GM21723 (cell line): ENCODE results near the gene AK8.

ENCODE experiments used
- ATAC-seq: cut with Tn5 transposase; IDR thresholded peaks from one replicate; pipeline ENCODE4 v1.9.1; 2021; ENCODE audit warnings: mild to moderate bottlenecking, moderate library complexity; ENCODE audit not compliant: unreplicated experiment

AK8 gene

GRCh38 chr9:132861666-132862065, 16.4 kb downstream of the AK8 start:
- ATAC-seq: no peak

DNA sequence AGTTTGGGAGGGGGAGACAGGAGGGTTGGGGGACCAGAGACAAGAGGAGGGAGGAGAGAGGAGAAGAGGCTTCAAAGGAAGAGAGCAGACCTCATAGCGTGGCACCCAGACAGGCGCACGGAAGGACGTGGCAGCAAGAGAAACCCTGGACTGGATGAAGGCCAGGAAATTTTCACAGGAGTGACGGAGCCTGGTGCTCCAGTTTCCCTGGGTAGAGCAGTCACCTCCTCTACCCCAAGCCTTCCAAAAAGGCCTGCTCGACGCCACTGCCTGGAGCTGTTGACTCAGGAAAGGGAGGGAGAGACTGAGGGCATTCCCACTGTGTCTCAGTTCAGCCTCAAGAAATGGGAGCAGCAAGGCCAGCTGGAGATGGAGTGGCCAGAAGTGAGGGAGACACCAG, 19.3 kb downstream of the AK8 start:
- no peak for ATAC-seq

GRCh38 chr9:132857616-132858342, 20.3 kb downstream of the AK8 start:
- ATAC-seq: no peak

DNA sequence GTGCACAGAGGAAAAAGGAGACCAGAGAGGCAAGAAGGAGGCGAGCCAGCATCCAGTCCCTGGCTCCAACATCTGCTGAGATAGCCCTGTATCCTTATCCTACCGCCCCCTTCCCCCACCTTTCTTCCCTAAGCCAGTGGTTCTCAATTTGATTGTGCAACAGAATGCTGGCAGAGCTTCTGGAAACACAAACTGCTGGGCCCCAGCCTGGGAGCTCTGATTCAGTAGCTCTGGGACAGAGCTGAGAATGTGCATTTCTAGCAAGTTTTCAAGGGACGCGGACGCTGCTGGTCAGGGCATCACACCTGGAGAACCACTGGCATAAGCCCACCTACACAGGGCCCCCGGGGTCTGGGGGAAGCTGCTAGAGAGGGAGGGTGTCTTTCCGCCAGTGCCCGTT, 21.1 kb downstream of the AK8 start:
- no peak for ATAC-seq

- no peak for ATAC-seq
Observed at GRCh38 chr9:132855904-132856303, 22.2 kb downstream of the AK8 start.

- ATAC-seq: no peak
Observed at GRCh38 chr9:132854832-132855231, 23.3 kb downstream of the AK8 start.

DNA sequence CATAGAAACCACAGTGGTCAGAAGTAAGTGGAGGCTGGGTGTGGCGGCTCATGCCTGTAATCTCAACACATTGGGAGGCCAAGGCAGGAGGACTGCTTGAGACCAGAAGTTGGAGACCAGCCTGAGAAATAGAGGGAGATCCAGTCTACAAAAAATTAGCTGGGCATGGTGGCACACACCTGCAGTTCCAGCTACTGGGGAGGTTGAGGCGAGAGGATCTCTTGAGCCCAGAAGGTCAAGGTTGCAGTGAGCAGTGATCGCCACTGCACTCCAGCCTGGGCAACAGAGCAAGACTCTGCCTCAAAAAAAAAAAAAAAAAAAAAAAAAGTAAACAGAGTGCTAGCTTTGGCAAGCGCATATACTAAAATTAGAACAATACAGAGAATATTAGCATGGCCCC, 24.6 kb downstream of the AK8 start:
- no peak for ATAC-seq

- ATAC-seq: no peak
Observed at GRCh38 chr9:132849185-132849706, 28.8 kb downstream of the AK8 start.

- no peak for ATAC-seq
Observed at GRCh38 chr9:132846918-132847515, 31.1 kb downstream of the AK8 start.

DNA sequence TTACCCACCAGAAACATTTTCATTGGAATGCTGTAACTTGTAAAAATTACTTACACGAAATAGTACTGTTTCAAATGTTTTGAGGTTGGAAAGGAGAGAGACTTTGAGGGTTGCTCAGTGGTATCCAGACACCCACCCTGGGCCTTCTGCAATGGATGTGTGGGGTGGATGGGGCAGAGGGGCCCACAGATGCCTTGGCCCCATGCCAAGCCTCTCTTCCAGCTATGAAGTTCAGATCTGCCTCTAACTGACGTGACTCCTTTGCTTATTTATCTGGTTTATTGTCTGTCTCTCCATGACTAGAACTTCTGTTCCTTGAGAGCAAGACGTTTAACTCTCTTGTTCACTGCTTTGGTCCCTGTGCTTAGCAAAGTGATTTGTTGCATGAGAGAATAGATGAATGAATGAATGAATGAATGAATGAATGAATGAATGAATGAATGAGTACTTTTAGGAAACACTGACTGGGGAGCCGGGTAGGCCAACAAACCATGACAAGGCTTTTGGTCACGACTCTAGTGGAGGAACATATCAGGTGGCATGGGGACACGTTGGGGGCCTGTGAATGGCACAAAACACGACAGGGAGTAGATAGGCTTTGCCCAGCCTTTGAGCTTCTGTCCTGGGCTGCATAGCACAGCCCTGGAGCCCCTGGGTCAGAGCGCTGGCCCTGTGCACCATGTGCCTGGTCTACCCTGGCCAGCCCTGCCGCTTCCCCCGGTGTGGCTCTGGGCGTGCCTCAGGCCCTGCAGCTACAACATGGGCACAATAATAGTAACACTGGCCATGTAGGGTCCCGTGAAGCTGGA, 31.8 kb downstream of the AK8 start:
- ATAC-seq: no peak

DNA sequence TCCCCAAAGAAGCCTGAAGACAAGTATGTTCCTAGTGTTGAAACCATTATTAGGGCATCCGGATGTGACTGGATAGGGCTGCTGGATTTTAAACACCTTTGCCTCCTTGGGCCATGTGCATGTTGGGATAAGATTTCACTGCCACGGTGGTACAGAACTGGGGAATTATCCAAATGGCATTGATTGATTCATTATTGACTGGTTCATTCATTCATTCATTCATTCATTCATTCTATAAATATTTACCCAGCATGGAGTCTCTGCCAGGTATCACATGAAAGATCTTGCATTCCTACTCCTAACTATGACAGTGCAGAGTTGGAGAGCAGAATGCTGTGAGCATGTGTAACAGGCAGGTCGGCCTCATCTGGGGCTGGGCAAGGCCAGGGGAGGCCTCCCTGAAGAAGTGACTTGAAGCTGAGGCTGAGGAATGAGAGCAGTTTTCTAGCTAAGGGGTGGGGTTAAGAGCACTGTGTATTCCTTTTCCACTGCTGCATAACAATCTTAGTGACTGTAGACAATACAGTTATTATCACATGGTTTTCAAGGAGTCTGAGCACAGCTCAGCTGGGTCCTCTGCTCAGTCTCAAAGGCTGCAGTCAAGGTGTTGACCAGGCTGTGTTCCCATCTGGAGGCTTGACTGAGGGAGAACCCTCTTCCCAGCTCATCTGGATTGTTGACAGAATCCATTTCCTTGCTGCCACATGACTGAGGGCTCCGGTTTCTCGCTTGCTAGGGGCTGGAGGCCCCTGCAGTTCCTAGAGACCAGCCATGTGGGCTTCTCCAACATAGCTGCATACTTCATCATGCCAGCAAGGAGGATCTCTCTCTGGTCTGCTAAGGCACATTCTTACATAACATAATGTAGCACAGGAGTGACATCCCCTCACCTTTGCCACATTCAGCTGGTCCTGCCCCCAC, 35.7 kb downstream of the AK8 start:
- ATAC-seq: no peak

GRCh38 chr9:132840980-132841379, 37.1 kb downstream of the AK8 start:
- no peak for ATAC-seq

GRCh38 chr9:132838291-132838690, 39.8 kb downstream of the AK8 start:
- no peak for ATAC-seq

DNA sequence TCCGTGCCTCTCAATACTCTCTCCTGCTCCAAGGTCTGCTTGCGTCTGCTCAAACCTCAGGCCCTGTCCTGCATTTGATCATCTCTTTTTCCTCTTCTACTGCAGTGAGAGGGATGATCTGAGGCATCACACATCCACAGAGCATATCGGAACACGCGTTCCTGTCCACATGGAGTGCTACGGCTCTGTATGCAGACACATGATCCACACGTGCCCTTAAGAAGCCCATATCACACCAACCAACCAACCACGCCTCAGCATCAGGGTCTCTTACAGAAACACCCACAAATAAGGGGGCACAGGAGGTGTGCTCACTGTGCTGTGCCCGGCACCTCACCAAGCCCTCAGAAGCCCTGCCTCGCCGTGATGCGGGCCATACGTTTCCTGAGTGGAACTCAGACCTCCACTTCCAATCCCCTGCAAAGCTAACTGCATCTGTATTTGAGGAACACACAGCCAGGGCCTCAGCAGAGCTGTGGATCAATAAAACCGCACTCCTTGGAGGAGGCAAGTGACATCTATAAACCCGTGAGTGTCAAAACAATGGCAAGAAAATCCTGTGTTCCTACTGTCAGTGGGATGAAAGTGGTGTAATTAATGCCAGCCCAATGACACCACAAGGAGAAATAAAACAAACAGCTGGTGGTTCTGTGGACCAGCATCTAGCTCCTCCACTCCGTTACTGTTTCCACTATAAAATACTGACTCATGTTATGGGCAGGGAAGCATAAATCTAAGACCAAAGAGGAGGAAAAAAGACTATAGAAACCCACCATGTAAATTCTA, 40.4 kb downstream of the AK8 start:
- ATAC-seq: no peak

- no peak for ATAC-seq
Observed at GRCh38 chr9:132834343-132834742, 43.7 kb downstream of the AK8 start.

GRCh38 chr9:132833550-132834121, 44.4 kb downstream of the AK8 start:
- ATAC-seq: no peak

DNA sequence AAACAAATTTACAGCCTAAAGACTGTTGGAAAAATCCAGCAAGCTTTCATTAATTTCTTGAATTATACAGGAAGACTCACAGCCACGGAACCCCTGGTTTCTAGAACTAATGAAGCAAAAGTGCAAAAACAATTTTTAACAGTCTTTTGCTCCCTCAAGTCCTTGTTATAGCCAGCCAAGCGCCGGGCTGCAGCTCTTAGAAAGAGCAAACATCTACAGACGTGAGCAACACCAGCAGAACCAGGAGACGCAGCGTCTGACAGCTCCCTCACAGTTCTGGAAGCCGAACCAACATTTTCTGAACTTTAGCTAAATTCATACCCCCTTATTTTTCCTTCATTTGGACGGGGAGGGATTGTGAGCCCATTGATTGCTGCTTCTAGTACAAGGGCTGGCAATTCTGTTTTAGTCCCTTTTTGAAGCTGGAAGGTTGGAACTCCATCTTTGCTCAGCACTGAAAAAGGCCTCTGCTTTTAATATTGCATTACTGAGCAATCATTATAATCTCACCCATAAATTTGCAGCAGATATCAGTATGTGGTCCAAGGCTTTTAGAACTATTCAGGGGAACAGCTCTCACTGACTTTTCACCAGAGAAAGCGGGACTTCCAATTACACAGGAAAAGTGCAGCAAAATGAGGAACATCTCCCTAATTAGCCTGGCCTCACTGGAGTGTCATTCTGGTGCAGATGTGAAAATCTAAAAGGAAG, 45.8 kb downstream of the AK8 start:
- ATAC-seq: no peak

DNA sequence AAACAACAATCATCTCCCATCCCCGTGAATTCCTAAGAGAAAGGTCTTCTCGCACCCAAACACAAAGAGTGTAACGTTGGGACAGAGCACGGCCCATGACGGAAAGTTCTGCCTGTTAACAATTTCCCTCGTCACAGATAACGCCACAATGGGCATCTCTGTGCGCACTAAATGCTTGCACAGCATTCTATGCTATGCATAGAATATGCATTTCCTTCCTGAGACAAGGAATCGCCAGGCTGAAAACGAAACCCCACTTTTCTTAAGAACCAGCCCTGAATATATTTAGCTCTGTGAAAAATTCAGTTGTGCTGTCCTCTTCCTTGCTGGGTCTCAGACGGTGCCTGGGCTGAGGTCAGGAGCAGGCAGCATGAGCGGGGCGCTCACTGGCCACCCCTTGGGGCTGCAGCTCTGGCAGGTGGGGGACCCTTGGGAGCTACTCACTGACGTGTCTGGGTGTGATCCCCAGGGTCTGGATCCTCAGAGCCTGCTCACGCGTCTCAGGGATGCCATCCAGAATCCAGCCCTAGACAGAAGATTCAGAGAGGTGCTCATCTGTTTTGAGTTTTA, 49.8 kb downstream of the AK8 start:
- no peak for ATAC-seq

GRCh38 chr9:132827366-132827765, 50.7 kb downstream of the AK8 start:
- no peak for ATAC-seq
